ENCODE data around the gene KDM8. TPM values are rescaled to one million over a fixed set of nuclear protein-coding genes. Genes with fewer than 3 reads are reported as not detected.

The KDM8 gene
- polyA plus RNA-seq, 3 donors = 0.40 to 3.3 (median 1.5) TPM

GRCh38 chr16:27211026-27211425, 7.7 kb downstream of the KDM8 start:
- intact Hi-C loops (cut with micrococcal nuclease) = no loop called here
- Mint-ChIP-seq H3K27me3 (ENCODE audit: low read depth in 3 of 3) (peaks cover 0 to 2% (median 1%) of the 10 kb centered on the region in 3 donors), H3K4me1 (no peaks in the 10 kb centered on the region), H3K36me3 (peaks cover 45 to 65% of the 10 kb centered on the region in 2 donors), H3K4me3 (no peak overlapping the region), H3K27ac (no peak overlapping the region), H3K9me3 (no peaks in the 10 kb centered on the region)
- Histone ChIP-seq H3K4me1 (ENCODE audit: control insufficient read depth in 1 of 2, insufficient read depth in 2 of 2, low read length in 2 of 2) (no peaks in the 10 kb centered on the region), H3K27me3 (ENCODE audit: control insufficient read depth in 2 of 2, insufficient read depth in 2 of 2, low read length in 2 of 2) (no peaks in the 10 kb centered on the region), H4K20me1 (ENCODE audit: insufficient read depth, low read length) (no peaks in the 10 kb centered on the region), H3K27ac (ENCODE audit: low read depth in 1 of 2, low read length in 2 of 2) (no peak overlapping the region), H2AFZ (ENCODE audit: insufficient read depth, low read depth, low read length, poor library complexity, severe bottlenecking) (no peak overlapping the region), H3K4me3 (replicated peaks in 1 of 3; ENCODE audit: low read depth in 2 of 3, low read length in 3 of 3) (no peak overlapping the region), H3K79me2 (ENCODE audit: insufficient read depth, low read length) (no peaks in the 10 kb centered on the region), H3K36me3 (replicated peaks in 1 of 2; ENCODE audit: control insufficient read depth in 1 of 2, insufficient read depth in 2 of 2, low read length in 2 of 2) (peaks cover 30 to 71% of the 10 kb centered on the region in 2 donors), H3K9ac (ENCODE audit: insufficient read depth, low read length, poor library complexity, severe bottlenecking) (no peak overlapping the region), H3K4me2 (replicated peaks; ENCODE audit: extremely low read depth, low read length, poor library complexity, severe bottlenecking) (no peak overlapping the region), H3K9me3 (replicated peaks in 1 of 2; ENCODE audit: control insufficient read depth in 1 of 2, insufficient read depth in 1 of 2, low read length in 2 of 2) (no peaks in the 10 kb centered on the region)
- no peak for TF ChIP-seq CTCF (IDR thresholded peaks at IDR 0.05)
- DNase-seq = no peak
- WGBS (ENCODE audit: insufficient coverage) = 96% methylated on average over 5 of the region's 10 CpGs

GRCh38 chr16:27214084-27214961, 11.0 kb downstream of the KDM8 start:
- H3K9me3 Mint-ChIP-seq = no peaks in the 10 kb centered on the region
- 95% methylated on average over 9 of the region's 19 CpGs for WGBS (ENCODE audit: insufficient coverage)
- H3K36me3 ChIP-seq (replicated peaks in 1 of 2; ENCODE audit: control insufficient read depth in 1 of 2, insufficient read depth in 2 of 2, low read length in 2 of 2) = peaks cover 36 to 71% of the 10 kb centered on the region in 2 donors
- no peak for TF ChIP-seq CTCF (IDR thresholded peaks at IDR 0.05)
- intact Hi-C loops (cut with micrococcal nuclease) = no loop called here
- no peaks in the 10 kb centered on the region for H3K79me2 ChIP-seq (ENCODE audit: insufficient read depth, low read length)
- H3K4me3 Mint-ChIP-seq = no peak overlapping the region
- H3K4me3 ChIP-seq (replicated peaks in 1 of 3; ENCODE audit: low read depth in 2 of 3, low read length in 3 of 3) = no peak overlapping the region
- H3K27me3 ChIP-seq (ENCODE audit: control insufficient read depth in 2 of 2, insufficient read depth in 2 of 2, low read length in 2 of 2) = no peaks in the 10 kb centered on the region
- H3K27ac Mint-ChIP-seq = no peak overlapping the region
- peaks cover 0 to 1% (median 0%) of the 10 kb centered on the region in 3 donors for H3K27me3 Mint-ChIP-seq (ENCODE audit: low read depth in 3 of 3)
- H3K36me3 Mint-ChIP-seq = peaks cover 58 to 85% of the 10 kb centered on the region in 2 donors
- no peak overlapping the region for H2AFZ ChIP-seq (ENCODE audit: insufficient read depth, low read depth, low read length, poor library complexity, severe bottlenecking)
- no peaks in the 10 kb centered on the region for H3K4me1 ChIP-seq (ENCODE audit: control insufficient read depth in 1 of 2, insufficient read depth in 2 of 2, low read length in 2 of 2)
- H3K4me2 ChIP-seq (replicated peaks; ENCODE audit: extremely low read depth, low read length, poor library complexity, severe bottlenecking) = no peak overlapping the region
- H4K20me1 ChIP-seq (ENCODE audit: insufficient read depth, low read length) = no peaks in the 10 kb centered on the region
- no peak overlapping the region for H3K9ac ChIP-seq (ENCODE audit: insufficient read depth, low read length, poor library complexity, severe bottlenecking)
- H3K27ac ChIP-seq (ENCODE audit: low read depth in 1 of 2, low read length in 2 of 2) = no peak overlapping the region
- H3K9me3 ChIP-seq (replicated peaks in 1 of 2; ENCODE audit: control insufficient read depth in 1 of 2, insufficient read depth in 1 of 2, low read length in 2 of 2) = no peaks in the 10 kb centered on the region
- H3K4me1 Mint-ChIP-seq = no peaks in the 10 kb centered on the region
- no peak for DNase-seq
